HepG2 (cell line): ENCODE results near the gene TPM2. TPM values are rescaled to one million over a fixed set of nuclear protein-coding genes. Genes with fewer than 3 reads are reported as not detected.

Experiments used
- ATAC-seq: fragments of 200-7000 bp; cut with Tn5 transposase; 3 replicates; pipeline ENCODE4 v1.9.1; 2020; ENCODE audit warnings: mild to moderate bottlenecking, moderate library complexity
- BruUV-seq: library from RNA; stranded (reverse); fragments of 400-500 nt; replicated peaks from 2 replicates; lab custom pipeline; 2021; lab: Mats Ljungman, UMichigan
- CTCF ChIA-PET: fragments of 300-600 bp; formaldehyde crosslinking; extraction: SDS; loops from one replicate; lab custom pipeline; 2021; ENCODE audit warnings: low total read pairs, inconsistent platforms, low intra/inter-chr PET ratio; lab: Yijun Ruan, JAX
- POLR2A ChIA-PET: fragments of 350-600 bp; sonication (Branson Sonifier 250); formaldehyde crosslinking; loops from one replicate; lab custom pipeline; 2020; ENCODE audit warnings: antibody characterized with exemption, inconsistent platforms; lab: Yijun Ruan, JAX
- DNase-seq: peaks from one replicate; pipeline ENCODE4 v3.0.0-alpha.2; 2015; ENCODE audit warnings: low spot score
- FAIRE-seq: peaks from 3 replicates; lab custom pipeline; 2011; peaks lifted over from hg19 to GRCh38; lab: Jason Lieb, UNC
- H2AFZ ChIP-seq: one replicate; pipeline ENCODE4 v1.6.1; 2011; ENCODE audit warnings: low read length, inconsistent platforms
- H3K27ac ChIP-seq: fragments of 300-600 bp; 3 replicates; pipeline ENCODE4 v1.8.0; 2011; ENCODE audit warnings: mixed run types, mild to moderate bottlenecking, mixed read lengths, low read length, inconsistent platforms; ENCODE audit not compliant: insufficient read depth; ENCODE audit errors: extremely low read length
- H3K27me3 ChIP-seq, 2 experiments: fragments of 200-600 bp in 1 of 2; 2 replicates in 1 of 2; 3 replicates in 1 of 2; pipeline versions ENCODE4 v1.6.0 to v1.8.0; 2011; ENCODE audit warnings: low read length in 2 of 2, mild to moderate bottlenecking in 2 of 2, moderate library complexity in 2 of 2, inconsistent platforms in 1 of 2; ENCODE audit not compliant: insufficient read depth in 2 of 2, control insufficient read depth in 1 of 2
- H3K36me3 ChIP-seq, 2 experiments: fragments of 200-600 bp in 1 of 2; replicated peaks in 1 of 2; 2 replicates in 1 of 2; 3 replicates in 1 of 2; pipeline versions ENCODE4 v1.5.1 to v1.8.0; 2011; ENCODE audit warnings: low read length in 2 of 2, inconsistent platforms in 1 of 2; ENCODE audit not compliant: insufficient read depth in 2 of 2, control insufficient read depth in 1 of 2
- H3K4me1 ChIP-seq: 2 replicates; pipeline ENCODE4 v1.5.1; 2012; ENCODE audit warnings: low read length, inconsistent platforms; ENCODE audit not compliant: insufficient read depth
- H3K4me2 ChIP-seq: 2 replicates; pipeline ENCODE4 v1.6.0; 2011; ENCODE audit warnings: low read depth, low read length, inconsistent platforms
- H3K4me3 ChIP-seq, 3 experiments: fragments of 200-600 bp in 1 of 3; sonication (generic), shearing (Covaris generic) in 1 of 3; replicated peaks in 1 of 3; 2 replicates each; pipeline ENCODE4 v1.5.1; 2011 to 2016; ENCODE audit warnings: low read length in 3 of 3, inconsistent platforms in 2 of 3, low read depth in 2 of 3, mild to moderate bottlenecking in 2 of 3, control low read depth in 1 of 3, mixed read lengths in 1 of 3; ENCODE audit not compliant: insufficient read depth in 1 of 3
- H3K79me2 ChIP-seq: one replicate; pipeline ENCODE4 v1.6.1; 2011; ENCODE audit warnings: low read length, inconsistent platforms; ENCODE audit not compliant: insufficient read depth
- H3K9ac ChIP-seq: 2 replicates; pipeline ENCODE4 v1.6.0; 2011; ENCODE audit warnings: mild to moderate bottlenecking, low read depth, low read length, inconsistent platforms; ENCODE audit not compliant: insufficient read depth
- H3K9me3 ChIP-seq: 2 replicates; pipeline ENCODE4 v1.5.1; 2012; ENCODE audit warnings: mild to moderate bottlenecking, low read length
- H4K20me1 ChIP-seq: 2 replicates; pipeline ENCODE4 v1.6.0; 2011; ENCODE audit warnings: inconsistent platforms, mild to moderate bottlenecking, low read length, moderate library complexity; ENCODE audit not compliant: insufficient read depth
- ATAD3A ChIP-seq: sonication (generic); formaldehyde crosslinking; IDR thresholded peaks from 2 replicates; pipeline ENCODE4 v1.4.0; 2020; ENCODE audit warnings: missing genetic modification reagents
- ATF7-NPFF ChIP-seq: sonication (generic); formaldehyde crosslinking; IDR thresholded peaks from 2 replicates; pipeline ENCODE4 v1.8.1; 2023; ENCODE audit warnings: mild to moderate bottlenecking, low read depth, missing genetic modification reagents, moderate library complexity
- CENPX ChIP-seq: sonication (generic); formaldehyde crosslinking; IDR thresholded peaks from 2 replicates; pipeline ENCODE4 v1.9.0; 2021; ENCODE audit warnings: mild to moderate bottlenecking, missing genetic modification reagents, moderate library complexity
- DNMT1 ChIP-seq: sonication (generic); formaldehyde crosslinking; IDR thresholded peaks from 2 replicates; pipeline ENCODE4 v1.5.1; 2020; ENCODE audit warnings: mild to moderate bottlenecking, missing genetic modification reagents
- ELF1 ChIP-seq: sonication (generic); formaldehyde crosslinking; IDR thresholded peaks from 2 replicates; pipeline ENCODE4 v1.4.0; 2020; ENCODE audit warnings: missing genetic modification reagents
- EZH2 ChIP-seq: conservative IDR thresholded peaks from 2 replicates; pipeline ENCODE4 v1.6.1; 2012; ENCODE audit warnings: mild to moderate bottlenecking, low read depth, low read length, moderate library complexity
- HDAC6 ChIP-seq: fragments of 200-600 bp; sonication (generic); IDR thresholded peaks from 2 replicates; pipeline ENCODE4 v1.7.0; 2017; ENCODE audit warnings: mild to moderate bottlenecking, antibody characterized with exemption, low read length, low read depth
- KAT7 ChIP-seq: IDR thresholded peaks from 2 replicates; pipeline ENCODE4 v1.6.1; 2018; ENCODE audit warnings: borderline replicate concordance, missing compliant biosample characterization
- KLF6 ChIP-seq: IDR thresholded peaks from 2 replicates; pipeline ENCODE4 v1.8.0; 2016; ENCODE audit warnings: missing biosample characterization, missing genetic modification reagents
- KMT2B ChIP-seq: IDR thresholded peaks from 2 replicates; pipeline ENCODE4 v1.6.1; 2016; ENCODE audit warnings: missing genetic modification reagents, missing compliant biosample characterization
- MIXL1 ChIP-seq: IDR thresholded peaks from 2 replicates; pipeline ENCODE4 v1.6.1; 2016
- NRL ChIP-seq: sonication (generic); formaldehyde crosslinking; IDR thresholded peaks from 2 replicates; pipeline ENCODE4 v1.5.0; 2020; ENCODE audit warnings: missing genetic modification reagents, mild to moderate bottlenecking, moderate library complexity, borderline replicate concordance
- POLR2G ChIP-seq: fragments of 200-400 bp; formaldehyde crosslinking; IDR thresholded peaks from 2 replicates; pipeline ENCODE4 v1.6.1; 2018; ENCODE audit warnings: mild to moderate bottlenecking, low read depth, low read length, moderate library complexity
- PRPF4 ChIP-seq: fragments of 200-400 bp; formaldehyde crosslinking; IDR thresholded peaks from 2 replicates; pipeline ENCODE4 v1.6.1; 2016; ENCODE audit warnings: low read length, low read depth; ENCODE audit not compliant: poor library complexity, severe bottlenecking
- RCOR2 ChIP-seq: IDR thresholded peaks from 2 replicates; pipeline ENCODE4 v1.6.1; 2016; ENCODE audit warnings: missing biosample characterization, missing genetic modification reagents
- RFXAP ChIP-seq: sonication (generic); formaldehyde crosslinking; IDR thresholded peaks from 2 replicates; pipeline ENCODE4 v1.4.0; 2020; ENCODE audit warnings: missing genetic modification reagents, borderline replicate concordance
- TOPORS ChIP-seq: sonication (generic); formaldehyde crosslinking; IDR thresholded peaks from 2 replicates; pipeline ENCODE4 v1.8.0; 2023; ENCODE audit warnings: mild to moderate bottlenecking, missing genetic modification reagents
- ZBTB42 ChIP-seq: sonication (generic); formaldehyde crosslinking; IDR thresholded peaks from 2 replicates; pipeline ENCODE4 v1.5.0; 2020; ENCODE audit warnings: mild to moderate bottlenecking, missing genetic modification reagents
- ZNF326 ChIP-seq: sonication (generic); formaldehyde crosslinking; IDR thresholded peaks from 2 replicates; pipeline ENCODE4 v1.4.0; 2020; ENCODE audit warnings: missing genetic modification reagents, borderline replicate concordance
- ZNF337 ChIP-seq: sonication (generic); formaldehyde crosslinking; IDR thresholded peaks from 2 replicates; pipeline ENCODE4 v1.5.1; 2020; ENCODE audit warnings: missing genetic modification reagents, low read depth, mild to moderate bottlenecking, borderline replicate concordance
- ZNF7 ChIP-seq: IDR thresholded peaks from 2 replicates; pipeline ENCODE4 v1.6.1; 2016; ENCODE audit warnings: missing biosample characterization, missing genetic modification reagents
- WGBS: methylation state at CpG from one replicate; pipeline ENCODE4 v1.1.6; 2017; ENCODE audit warnings: low lambda C conversion rate; 5-methylcytosine and 5-hydroxymethylcytosine counted together
- in situ Hi-C: cut with HindIII; loops from 2 replicates; pipeline ENCODE4 v1.10.0; 2017; ENCODE audit warnings: low pct_unique_long_range_greater_than_20kb; ENCODE audit not compliant: extremely low pct_ligation_motif_present
- intact Hi-C: fragments of 100-400 bp; cut with micrococcal nuclease; formaldehyde crosslinking; loops from one replicate; pipeline ENCODE4 v1.10.0; 2022; ENCODE audit not compliant: unreplicated experiment
- polyA plus RNA-seq, 8 experiments: library from polyadenylated mRNA; depleted of rRNA in 3 of 8; stranded (reverse) in 7 of 8; unstranded in 1 of 8; fragments of >200 nt; fragmentation: Illumina TruSeq in 4 of 8; extraction: Trizol in 4 of 8; gene quantifications; 2 replicates each; pipeline versions ENCODE4 v1.2.1 to v1.2.3, GENCODE V29; 2011 to 2016; ENCODE audit warnings: low read depth in 4 of 8, missing spikeins in 1 of 8, mixed read lengths in 1 of 8; ENCODE audit not compliant: insufficient read depth in 1 of 8
- total RNA-seq, 5 experiments: library from RNA; depleted of rRNA; stranded (reverse); fragments of >200 nt; fragmentation: Illumina TruSeq; extraction: Trizol; gene quantifications; 2 replicates each; pipeline ENCODE4 v1.2.3, GENCODE V29; 2016; ENCODE audit warnings: low read depth in 1 of 5
- TF ChIP-seq, protein P1 (sequence below): sonication (generic); formaldehyde crosslinking; IDR thresholded peaks from 2 replicates; pipeline ENCODE4 v1.8.1; 2023; ENCODE audit warnings: missing genetic modification reagents, inconsistent platforms, borderline replicate concordance

Gene TPM2
- total and polyA plus RNA-seq, 2 of the 13 experiments (the other 11 are each of a cell fraction or from before 2014, with no cell fraction given) = 3.1 to 10.7 TPM

DNA sequence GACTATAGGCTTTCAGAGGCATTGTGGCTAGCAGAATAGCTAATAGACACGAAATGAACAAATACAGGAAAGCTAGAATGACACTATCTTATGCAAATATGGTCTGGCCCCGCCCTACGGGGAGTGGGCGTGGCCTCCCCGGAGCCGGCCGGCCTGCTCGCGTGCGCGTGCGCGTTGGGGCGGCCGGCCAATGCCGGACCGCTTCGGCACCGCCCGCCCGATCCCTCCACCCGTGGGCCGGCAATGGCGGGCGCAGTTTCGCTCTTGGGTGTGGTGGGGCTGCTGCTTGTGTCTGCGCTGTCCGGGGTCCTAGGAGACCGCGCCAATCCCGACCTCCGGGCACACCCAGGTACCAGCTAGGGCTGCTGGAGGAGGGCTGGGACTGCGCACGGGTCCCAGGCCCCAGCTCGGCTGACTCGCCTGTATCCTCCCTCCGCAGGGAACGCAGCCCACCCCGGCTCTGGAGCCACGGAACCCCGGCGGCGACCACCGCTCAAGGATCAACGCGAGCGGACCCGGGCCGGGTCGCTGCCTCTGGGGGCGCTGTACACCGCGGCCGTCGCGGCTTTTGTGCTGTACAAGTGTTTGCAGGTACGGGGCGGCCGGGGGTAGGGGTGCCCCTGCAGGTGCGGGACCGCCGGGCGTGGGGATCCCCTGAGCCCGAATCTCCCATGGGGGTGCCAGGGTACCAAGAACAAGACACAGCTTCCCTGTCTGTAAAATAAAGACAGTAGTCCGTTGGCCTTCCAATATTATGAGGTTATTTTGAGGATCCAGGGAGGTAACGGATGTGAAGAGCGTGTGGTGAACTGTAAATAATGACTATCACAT lies 31.4 kb downstream of the TPM2 start, which contains the start of gene CCDC107 (continued):
- peak; percentile 70; the same call in 1 of the 2 replicates for TF ChIP-seq KAT7 (CRISPR knock-in tag)
- 0 out of 2 replicates have a peak, but pooled peaks have one; percentile 22 for TF ChIP-seq RFXAP (CRISPR knock-in tag)
- no peak for TF ChIP-seq CENPX (CRISPR knock-in tag)
- TF ChIP-seq ELF1 = no peak

DNA sequence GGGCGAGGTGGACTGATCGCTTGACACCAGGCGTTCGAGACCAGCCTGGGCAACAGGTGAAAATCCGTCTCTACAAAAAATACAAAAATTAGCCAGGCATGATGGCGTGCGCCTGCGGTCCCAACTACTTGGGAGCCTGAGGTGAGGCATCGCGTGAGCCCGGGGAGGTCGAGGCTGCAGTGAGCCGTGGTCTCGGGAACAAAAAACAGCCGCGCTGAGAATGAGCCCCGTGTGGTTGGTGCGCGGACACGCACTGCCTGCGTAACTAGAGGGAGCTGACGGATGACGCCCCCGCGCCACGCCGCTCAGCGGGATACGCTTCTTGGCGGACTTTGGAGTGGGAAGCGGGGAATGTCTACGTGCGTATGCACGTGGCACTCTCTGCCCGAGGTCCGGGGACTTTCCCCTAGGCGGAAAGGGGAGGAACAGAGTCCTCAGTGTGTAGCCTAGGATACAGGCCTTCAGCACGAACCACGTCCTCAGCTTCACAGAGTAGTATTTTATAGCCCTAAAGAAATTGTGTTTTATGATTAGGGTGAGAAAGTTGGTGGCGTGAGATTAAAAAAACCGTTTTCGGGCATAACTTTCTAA lies 32.1 kb downstream of the TPM2 start, which contains the start of gene RMRP:
Gene RMRP (minus strand): TSS at position 474 of the 591 bp plus-strand sequence.
- TSS peak; percentile 85 for BruUV-seq
- H2AFZ ChIP-seq = peak within 1 kb of the TSS; percentile 59
- DNase-seq (peak; percentile 99), FAIRE-seq (peak; percentile 86), ATAC-seq (peak; percentile 90)
- CTCF ChIA-PET = interaction anchor here (1.7 kb wide), 2 partner anchors 11 to 38 kb away, joined by 8 to 9 read pairs; no protein-coding TSS in a partner anchor
- H3K27ac ChIP-seq = peak within 1 kb of the TSS; percentile 100
- H3K79me2 ChIP-seq = peaks cover 6% of the 10 kb centered on the region
- POLR2A ChIA-PET = interaction anchor here (0.7 to 6.3 kb wide), 14 partner anchors 10 to 496 kb away, joined by 3 to 68 read pairs (median 5); partner anchors contain the start of genes CREB3, GBA2, HINT2 and RGP1
- peak within 1 kb of the TSS; percentile 66 to 89 (median 85) for H3K4me3 ChIP-seq
- H3K9me3 ChIP-seq = no peaks in the 10 kb centered on the region
- H3K27me3 ChIP-seq = no peaks in the 10 kb centered on the region; a peak in 2 of 5 replicates
- no peaks in the 10 kb centered on the region for H4K20me1 ChIP-seq
- WGBS = under 1% methylated on average over 13 of the region's 42 CpGs
- peak within 1 kb of the TSS; percentile 82 for H3K4me2 ChIP-seq
- H3K4me1 ChIP-seq = peaks cover 71% of the 10 kb centered on the region
- H3K9ac ChIP-seq = peak within 1 kb of the TSS; percentile 98
- H3K36me3 ChIP-seq = peaks cover 5 to 6% of the 10 kb centered on the region in 2 experiments; a peak in 3 of 5 replicates
- intact Hi-C loops (loop anchor here (1.0 kb wide), 4 partner anchors 11 to 92 kb away; partner anchors contain the start of genes CREB3, GBA2, RGP1 and TLN1), in situ Hi-C loops (loop anchor here (10.0 kb wide), 1 partner anchor 543 kb away; the partner anchor contains the start of gene ATOSB)
- no peak; the same call in none of the 2 replicates for TF ChIP-seq ZBTB42 (CRISPR knock-in tag)
- peak; percentile 89 for TF ChIP-seq KLF6
- TF ChIP-seq, protein P1, sequence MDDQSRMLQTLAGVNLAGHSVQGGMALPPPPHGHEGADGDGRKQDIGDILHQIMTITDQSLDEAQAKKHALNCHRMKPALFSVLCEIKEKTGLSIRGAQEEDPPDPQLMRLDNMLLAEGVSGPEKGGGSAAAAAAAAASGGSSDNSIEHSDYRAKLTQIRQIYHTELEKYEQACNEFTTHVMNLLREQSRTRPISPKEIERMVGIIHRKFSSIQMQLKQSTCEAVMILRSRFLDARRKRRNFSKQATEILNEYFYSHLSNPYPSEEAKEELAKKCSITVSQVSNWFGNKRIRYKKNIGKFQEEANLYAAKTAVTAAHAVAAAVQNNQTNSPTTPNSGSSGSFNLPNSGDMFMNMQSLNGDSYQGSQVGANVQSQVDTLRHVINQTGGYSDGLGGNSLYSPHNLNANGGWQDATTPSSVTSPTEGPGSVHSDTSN (CRISPR knock-in tag) = peak; percentile 88
- peak; percentile 98 for TF ChIP-seq ATF7-NPFF (CRISPR knock-in tag)
- TF ChIP-seq KMT2B (CRISPR knock-in tag) = peak; percentile 74; the same call in 1 of the 2 replicates
- peak; percentile 91; the same call in 1 of the 2 replicates for TF ChIP-seq DNMT1
- TF ChIP-seq ATAD3A (CRISPR knock-in tag) = no peak; the same call in 1 of the 2 replicates
- peak; percentile 97 for TF ChIP-seq TOPORS (CRISPR knock-in tag)
- peak; percentile 98; the same call in 1 of the 2 replicates for TF ChIP-seq NRL (CRISPR knock-in tag)
- TF ChIP-seq PRPF4 = no peak
- TF ChIP-seq RCOR2 (CRISPR knock-in tag) = peak; percentile 78
- no peak for TF ChIP-seq EZH2
- TF ChIP-seq HDAC6 = no peak
- TF ChIP-seq MIXL1 = peak; percentile 87
- no peak for TF ChIP-seq ZNF7 (CRISPR knock-in tag)
- TF ChIP-seq ZNF337 = no peak; the same call in 1 of the 2 replicates
- TF ChIP-seq ZNF326 (CRISPR knock-in tag) = no peak
- TF ChIP-seq POLR2G = no peak
